Sigmoid colon (tissue), 4 donors: ENCODE results near the gene DGAT2.
"Not testable (repeated sequence)": the region's sequence is repeated elsewhere in the genome, so short reads cannot be mapped to it uniquely, and the experiment has no call there.

Experiments used
- POLR2AphosphoS5 ChIP-seq, 4 donors: sonication (generic); formaldehyde crosslinking; IDR thresholded peaks; one replicate each; pipeline ENCODE4 v1.6.1; 2017; ENCODE audit warnings: antibody characterized with exemption in 4 of 4
- TF ChIP-seq, protein P1 (sequence below), 4 experiments: fragments of 450-650 bp in 3 of 4; fragments of 200-600 bp in 1 of 4; IDR thresholded peaks; one replicate each; pipeline ENCODE4 v1.5.1; 2016 to 2019; ENCODE audit warnings: antibody characterized with exemption in 4 of 4, mild to moderate bottlenecking in 3 of 4, moderate library complexity in 2 of 4

- TF ChIP-seq POLR2AphosphoS5 (IDR thresholded peaks at IDR 0.05): not testable (repeated sequence)
- TF ChIP-seq, protein P1, sequence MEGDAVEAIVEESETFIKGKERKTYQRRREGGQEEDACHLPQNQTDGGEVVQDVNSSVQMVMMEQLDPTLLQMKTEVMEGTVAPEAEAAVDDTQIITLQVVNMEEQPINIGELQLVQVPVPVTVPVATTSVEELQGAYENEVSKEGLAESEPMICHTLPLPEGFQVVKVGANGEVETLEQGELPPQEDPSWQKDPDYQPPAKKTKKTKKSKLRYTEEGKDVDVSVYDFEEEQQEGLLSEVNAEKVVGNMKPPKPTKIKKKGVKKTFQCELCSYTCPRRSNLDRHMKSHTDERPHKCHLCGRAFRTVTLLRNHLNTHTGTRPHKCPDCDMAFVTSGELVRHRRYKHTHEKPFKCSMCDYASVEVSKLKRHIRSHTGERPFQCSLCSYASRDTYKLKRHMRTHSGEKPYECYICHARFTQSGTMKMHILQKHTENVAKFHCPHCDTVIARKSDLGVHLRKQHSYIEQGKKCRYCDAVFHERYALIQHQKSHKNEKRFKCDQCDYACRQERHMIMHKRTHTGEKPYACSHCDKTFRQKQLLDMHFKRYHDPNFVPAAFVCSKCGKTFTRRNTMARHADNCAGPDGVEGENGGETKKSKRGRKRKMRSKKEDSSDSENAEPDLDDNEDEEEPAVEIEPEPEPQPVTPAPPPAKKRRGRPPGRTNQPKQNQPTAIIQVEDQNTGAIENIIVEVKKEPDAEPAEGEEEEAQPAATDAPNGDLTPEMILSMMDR (IDR thresholded peaks at IDR 0.05): not testable (repeated sequence)
Observed at GRCh38 chr11:75754933-75755332, 13.6 kb upstream of the DGAT2 start.
